GM19023 (cell line): ENCODE data around the gene PUSL1.

ENCODE experiments used
- ATAC-seq: cut with Tn5 transposase; IDR thresholded peaks from one replicate; pipeline ENCODE4 v1.9.1; 2021; ENCODE audit warnings: mild to moderate bottlenecking, moderate library complexity; ENCODE audit not compliant: unreplicated experiment

Gene PUSL1

GRCh38 chr1:1349256-1350012, 41.0 kb downstream of the PUSL1 start, which contains the start of gene DVL1:
Gene DVL1, minus strand, starts transcription at chr1:1349418. Its CDS starts 353 bp downstream, at chr1:1349065.
- peak; percentile 62 for ATAC-seq

GRCh38 chr1:1351511-1352427, 43.4 kb downstream of the PUSL1 start:
- no peak for ATAC-seq

- ATAC-seq = no peak
Measured at GRCh38 chr1:1352786-1353388, 44.5 kb downstream of the PUSL1 start.

- ATAC-seq = no peak
Measured at GRCh38 chr1:1353389-1354151, 45.2 kb downstream of the PUSL1 start.

GRCh38 chr1:1354271-1355247, 46.2 kb downstream of the PUSL1 start:
- ATAC-seq = no peak

- ATAC-seq = no peak
Measured at GRCh38 chr1:1355416-1355815, 47.0 kb downstream of the PUSL1 start.

- ATAC-seq = no peak
Measured at GRCh38 chr1:1356166-1356795, 47.9 kb downstream of the PUSL1 start.

GRCh38 chr1:1356796-1357401, 48.5 kb downstream of the PUSL1 start:
- no peak for ATAC-seq

- no peak for ATAC-seq
Measured at GRCh38 chr1:1357871-1358432, 49.6 kb downstream of the PUSL1 start.

- no peak for ATAC-seq
Measured at GRCh38 chr1:1358433-1359271, 50.3 kb downstream of the PUSL1 start, which contains the start of gene MXRA8. Gene MXRA8, minus strand, starts transcription at chr1:1358555. Its CDS starts 51 bp downstream, at chr1:1358504.

- ATAC-seq = no peak
Measured at GRCh38 chr1:1359308-1359663, 50.9 kb downstream of the PUSL1 start.

- no peak for ATAC-seq
Measured at GRCh38 chr1:1359664-1360468, 51.5 kb downstream of the PUSL1 start.

- no peak for ATAC-seq
Measured at GRCh38 chr1:1360506-1361169, 52.2 kb downstream of the PUSL1 start.
